ENCODE results near the gene TP53. TPM values are rescaled to one million over a fixed set of nuclear protein-coding genes. Genes with fewer than 3 reads are reported as not detected.

TP53 gene
- total and polyA plus RNA-seq, 2 donors, result 31.9 to 34.3 TPM

- DNase-seq (ENCODE audit: low read depth in 6 of 9, low spot score in 9 of 9), result no peak
- H3K4me1 ChIP-seq (ENCODE audit: control insufficient read depth in 2 of 2, insufficient read depth in 2 of 2, low read length in 2 of 2), result no peaks in the 10 kb centered on the region
- H3K27me3 ChIP-seq (ENCODE audit: control insufficient read depth in 2 of 2, insufficient read depth in 1 of 2, low read length in 1 of 2), result no peaks in the 10 kb centered on the region
- H3K4me3 ChIP-seq (ENCODE audit: low read length in 2 of 2), result no peak overlapping the region
- no peaks in the 10 kb centered on the region for H3K9me3 ChIP-seq (ENCODE audit: control insufficient read depth in 2 of 2, insufficient read depth in 1 of 2, low read length in 1 of 2)
- WGBS, result 97% methylated on average over 8 of the region's 8 CpGs
- no peak overlapping the region for H3K27ac ChIP-seq (ENCODE audit: low read depth in 1 of 2, low read length in 1 of 2)
- no peaks in the 10 kb centered on the region for H3K36me3 ChIP-seq (ENCODE audit: control insufficient read depth in 2 of 2, insufficient read depth in 2 of 2, low read length in 1 of 2)
Measured at GRCh38 chr17:7620835-7621234, 66.5 kb downstream of the TP53 start.

GRCh38 chr17:7618608-7619007, 68.7 kb downstream of the TP53 start:
- DNase-seq (ENCODE audit: low read depth in 6 of 9, low spot score in 9 of 9), result no peak
- Histone ChIP-seq H3K9me3 (ENCODE audit: control insufficient read depth in 2 of 2, insufficient read depth in 1 of 2, low read length in 1 of 2) (no peaks in the 10 kb centered on the region), H3K36me3 (ENCODE audit: control insufficient read depth in 2 of 2, insufficient read depth in 2 of 2, low read length in 1 of 2) (no peaks in the 10 kb centered on the region), H3K4me3 (ENCODE audit: low read length in 2 of 2) (no peak overlapping the region), H3K27me3 (ENCODE audit: control insufficient read depth in 2 of 2, insufficient read depth in 1 of 2, low read length in 1 of 2) (no peaks in the 10 kb centered on the region), H3K4me1 (ENCODE audit: control insufficient read depth in 2 of 2, insufficient read depth in 2 of 2, low read length in 2 of 2) (peaks cover 7 to 9% of the 10 kb centered on the region in 2 donors), H3K27ac (ENCODE audit: low read depth in 1 of 2, low read length in 1 of 2) (no peak overlapping the region)
- WGBS, result 90% methylated on average over 5 of the region's 5 CpGs

Other genes with a start within 250 kb of the TP53 start
- 5.8 TPM for gene FGF11, start 248.0 kb downstream of the TP53 start, total RNA-seq
- gene FGF11, start 248.0 kb downstream of the TP53 start, polyA plus RNA-seq, result 5.5 TPM
- 12.9 TPM for gene CHRNB1, start 242.4 kb downstream of the TP53 start, total RNA-seq
- gene CHRNB1, start 242.4 kb downstream of the TP53 start, polyA plus RNA-seq, result 18.5 TPM
- gene ZBTB4, start 207.9 kb downstream of the TP53 start, total RNA-seq, result 10.9 TPM
- gene ZBTB4, start 207.9 kb downstream of the TP53 start, polyA plus RNA-seq, result 29.5 TPM
- not detected for gene SLC35G6, start 206.0 kb downstream of the TP53 start, total RNA-seq
- 0.09 TPM for gene SLC35G6, start 206.0 kb downstream of the TP53 start, polyA plus RNA-seq
- gene POLR2A, start 203.1 kb downstream of the TP53 start, total RNA-seq, result 23.5 TPM
- gene POLR2A, start 203.1 kb downstream of the TP53 start, polyA plus RNA-seq, result 33.5 TPM
- gene TNFSF12, start 138.4 kb downstream of the TP53 start, total RNA-seq, result 4.2 TPM
- 21.3 TPM for gene TNFSF12, start 138.4 kb downstream of the TP53 start, polyA plus RNA-seq
- 6.4 TPM for gene TNFSF13, start 128.7 kb downstream of the TP53 start, total RNA-seq
- gene TNFSF13, start 128.7 kb downstream of the TP53 start, polyA plus RNA-seq, result 19.6 TPM
- gene SENP3, start 125.6 kb downstream of the TP53 start, total RNA-seq, result 54.2 TPM
- gene SENP3, start 125.6 kb downstream of the TP53 start, polyA plus RNA-seq, result 44.7 TPM
- 47.0 TPM for gene CD68, start 107.9 kb downstream of the TP53 start, total RNA-seq
- gene CD68, start 107.9 kb downstream of the TP53 start, polyA plus RNA-seq, result 124 TPM
- 57.8 TPM for gene MPDU1, start 103.6 kb downstream of the TP53 start, total RNA-seq
- gene MPDU1, start 103.6 kb downstream of the TP53 start, polyA plus RNA-seq, result 48.0 TPM
- gene SOX15, start 97.4 kb downstream of the TP53 start, total RNA-seq, result 0.94 TPM
- 5.2 TPM for gene SOX15, start 97.4 kb downstream of the TP53 start, polyA plus RNA-seq
- 33.3 TPM for gene FXR2, start 72.6 kb downstream of the TP53 start, total RNA-seq
- gene FXR2, start 72.6 kb downstream of the TP53 start, polyA plus RNA-seq, result 36.6 TPM
- gene SAT2, start 59.7 kb downstream of the TP53 start, total RNA-seq, result 31.9 TPM
- gene SAT2, start 59.7 kb downstream of the TP53 start, polyA plus RNA-seq, result 163 TPM
- gene SHBG, start 57.4 kb downstream of the TP53 start, total RNA-seq, result 0.09 TPM
- gene SHBG, start 57.4 kb downstream of the TP53 start, polyA plus RNA-seq, result 0.62 TPM
- 0.05 TPM for gene ATP1B2, start 36.6 kb downstream of the TP53 start, total RNA-seq
- 1.3 TPM for gene ATP1B2, start 36.6 kb downstream of the TP53 start, polyA plus RNA-seq
- gene WRAP53, start 987 bp upstream of the TP53 start, total RNA-seq, result 13.2 TPM
- 14.2 TPM for gene WRAP53, start 987 bp upstream of the TP53 start, polyA plus RNA-seq
- gene EFNB3, start 17.7 kb upstream of the TP53 start, total RNA-seq, result 0.52 TPM
- gene EFNB3, start 17.7 kb upstream of the TP53 start, polyA plus RNA-seq, result 0.52 TPM
- gene DNAH2, start 30.3 kb upstream of the TP53 start, total RNA-seq, result 0.14 TPM
- 0.07 TPM for gene DNAH2, start 30.3 kb upstream of the TP53 start, polyA plus RNA-seq
- gene KDM6B, start 146.7 kb upstream of the TP53 start, total RNA-seq, result 6.3 TPM
- 16.3 TPM for gene KDM6B, start 146.7 kb upstream of the TP53 start, polyA plus RNA-seq
- 1.6 TPM for gene TMEM88, start 167.6 kb upstream of the TP53 start, total RNA-seq
- gene TMEM88, start 167.6 kb upstream of the TP53 start, polyA plus RNA-seq, result 29.1 TPM
- gene NAA38, start 170.1 kb upstream of the TP53 start, total RNA-seq, result 155 TPM
- 85.3 TPM for gene NAA38, start 170.1 kb upstream of the TP53 start, polyA plus RNA-seq
- gene CYB5D1, start 170.5 kb upstream of the TP53 start, total RNA-seq, result 8.2 TPM
- 6.0 TPM for gene CYB5D1, start 170.5 kb upstream of the TP53 start, polyA plus RNA-seq
- gene CHD3, start 201.3 kb upstream of the TP53 start, total RNA-seq, result 69.5 TPM
- gene CHD3, start 201.3 kb upstream of the TP53 start, polyA plus RNA-seq, result 119 TPM
- gene RNF227, start 228.8 kb upstream of the TP53 start, total RNA-seq, result 2.7 TPM
- 5.8 TPM for gene RNF227, start 228.8 kb upstream of the TP53 start, polyA plus RNA-seq
- gene KCNAB3, start 242.4 kb upstream of the TP53 start, total RNA-seq, result 1.2 TPM
- gene KCNAB3, start 242.4 kb upstream of the TP53 start, polyA plus RNA-seq, result 8.9 TPM
- 29.0 TPM for gene TRAPPC1, start 244.5 kb upstream of the TP53 start, total RNA-seq
- 137 TPM for gene TRAPPC1, start 244.5 kb upstream of the TP53 start, polyA plus RNA-seq
- gene CNTROB, start 244.7 kb upstream of the TP53 start, total RNA-seq, result 18.9 TPM
- gene CNTROB, start 244.7 kb upstream of the TP53 start, polyA plus RNA-seq, result 39.0 TPM

All from thymus (tissue), 11 donors.